ENCODE results near the gene CDK6. TPM values are rescaled to one million over a fixed set of nuclear protein-coding genes. Genes with fewer than 3 reads are reported as not detected.

CDK6 gene
- total RNA-seq, 1 experiment from 2014 or later = 10.5 TPM

- Histone ChIP-seq H3K4me3 (ENCODE audit: low read depth, low read length, poor library complexity, severe bottlenecking) (no peak overlapping the region), H3K9me3 (ENCODE audit: low read depth, low read length, poor library complexity, severe bottlenecking) (peaks cover under 1% of the 10 kb centered on the region), H3K27me3 (replicated peaks; ENCODE audit: insufficient read depth, low read depth, low read length, poor library complexity) (no peaks in the 10 kb centered on the region), H3K27ac (ENCODE audit: low read depth, low read length, poor library complexity, severe bottlenecking) (no peak overlapping the region), H3K4me1 (ENCODE audit: insufficient read depth, low read length, poor library complexity, severe bottlenecking) (peaks cover 14% of the 10 kb centered on the region), H3K36me3 (ENCODE audit: insufficient read depth, low read length, poor library complexity, severe bottlenecking) (no peaks in the 10 kb centered on the region)
- BruUV-seq (replicated peaks) = no TSS peak
- ChIA-PET CTCF (no interaction called here), POLR2A (ENCODE audit: low non-redundant PET) (no interaction called here)
- no peak for TF ChIP-seq EZH2 (IDR thresholded peaks at IDR 0.05; ENCODE audit: borderline replicate concordance, low read depth, low read length, poor library complexity, severe bottlenecking)
- no peak for TF ChIP-seq CTCF (conservative IDR thresholded peaks at IDR 0.05; ENCODE audit: low read depth, low read length)
- DNase-seq (ENCODE audit: low spot score) = no peak
- intact Hi-C loops (cut with micrococcal nuclease; ENCODE audit: unreplicated experiment) = no loop called here
Measured at GRCh38 chr7:92782855-92783254, 53.5 kb downstream of the CDK6 start.

- H3K27ac ChIP-seq (ENCODE audit: low read depth, low read length, poor library complexity, severe bottlenecking) = no peak overlapping the region
- intact Hi-C loops (cut with micrococcal nuclease; ENCODE audit: unreplicated experiment) = no loop called here
- CTCF ChIA-PET = no interaction called here
- H3K4me1 ChIP-seq (ENCODE audit: insufficient read depth, low read length, poor library complexity, severe bottlenecking) = peaks cover 14% of the 10 kb centered on the region
- H3K9me3 ChIP-seq (ENCODE audit: low read depth, low read length, poor library complexity, severe bottlenecking) = no peaks in the 10 kb centered on the region
- TF ChIP-seq CTCF (conservative IDR thresholded peaks at IDR 0.05; ENCODE audit: low read depth, low read length) = no peak
- no peak for TF ChIP-seq EZH2 (IDR thresholded peaks at IDR 0.05; ENCODE audit: borderline replicate concordance, low read depth, low read length, poor library complexity, severe bottlenecking)
- no peaks in the 10 kb centered on the region for H3K27me3 ChIP-seq (replicated peaks; ENCODE audit: insufficient read depth, low read depth, low read length, poor library complexity)
- H3K4me3 ChIP-seq (ENCODE audit: low read depth, low read length, poor library complexity, severe bottlenecking) = no peak overlapping the region
- BruUV-seq (replicated peaks) = no TSS peak
- H3K36me3 ChIP-seq (ENCODE audit: insufficient read depth, low read length, poor library complexity, severe bottlenecking) = no peaks in the 10 kb centered on the region
- no peak for DNase-seq (ENCODE audit: low spot score)
- POLR2A ChIA-PET (ENCODE audit: low non-redundant PET) = no interaction called here
Measured at GRCh38 chr7:92782236-92782635, 54.1 kb downstream of the CDK6 start.

- TF ChIP-seq CTCF (conservative IDR thresholded peaks at IDR 0.05; ENCODE audit: low read depth, low read length) (no peak), EZH2 (IDR thresholded peaks at IDR 0.05; ENCODE audit: borderline replicate concordance, low read depth, low read length, poor library complexity, severe bottlenecking) (no peak)
- Histone ChIP-seq H3K27ac (ENCODE audit: low read depth, low read length, poor library complexity, severe bottlenecking) (no peak overlapping the region), H3K9me3 (ENCODE audit: low read depth, low read length, poor library complexity, severe bottlenecking) (no peaks in the 10 kb centered on the region), H3K27me3 (replicated peaks; ENCODE audit: insufficient read depth, low read depth, low read length, poor library complexity) (no peaks in the 10 kb centered on the region), H3K4me3 (ENCODE audit: low read depth, low read length, poor library complexity, severe bottlenecking) (no peak overlapping the region), H3K36me3 (ENCODE audit: insufficient read depth, low read length, poor library complexity, severe bottlenecking) (no peaks in the 10 kb centered on the region), H3K4me1 (ENCODE audit: insufficient read depth, low read length, poor library complexity, severe bottlenecking) (peaks cover 14% of the 10 kb centered on the region)
- no TSS peak for BruUV-seq (replicated peaks)
- ChIA-PET POLR2A (ENCODE audit: low non-redundant PET) (no interaction called here), CTCF (no interaction called here)
- peak; percentile 84 for DNase-seq (ENCODE audit: low spot score)
- intact Hi-C loops (cut with micrococcal nuclease; ENCODE audit: unreplicated experiment) = no loop called here
Measured at GRCh38 chr7:92781117-92781720, 55.2 kb downstream of the CDK6 start.

Measured in A673 (cell line).